ENCODE results near the gene CEP41. TPM values are rescaled to one million over a fixed set of nuclear protein-coding genes. Genes with fewer than 3 reads are reported as not detected.

The CEP41 gene
- total and polyA plus RNA-seq, 2 donors from 2014 or later, result 8.1 to 12.7 TPM

- FAIRE-seq, result no peak
- H3K4me1 ChIP-seq (ENCODE audit: control insufficient read depth in 2 of 3, insufficient read depth in 2 of 3, low read depth in 1 of 3, low read length in 3 of 3), result peaks cover 9 to 21% (median 9%) of the 10 kb centered on the region in 3 donors
- H3K4me3 ChIP-seq (ENCODE audit: low read length in 3 of 3), result no peak overlapping the region
- H3K27ac ChIP-seq (ENCODE audit: low read depth in 2 of 2, low read length in 2 of 2), result peak overlapping the region; percentile 81 to 84
- no peak overlapping the region for H3K9ac ChIP-seq (ENCODE audit: low read length in 3 of 3)
- intact Hi-C loops (cut with DNase I), result no loop called here
- no peaks in the 10 kb centered on the region for H3K27me3 ChIP-seq (ENCODE audit: control insufficient read depth, insufficient read depth, low read length)
- TF ChIP-seq, protein P1, sequence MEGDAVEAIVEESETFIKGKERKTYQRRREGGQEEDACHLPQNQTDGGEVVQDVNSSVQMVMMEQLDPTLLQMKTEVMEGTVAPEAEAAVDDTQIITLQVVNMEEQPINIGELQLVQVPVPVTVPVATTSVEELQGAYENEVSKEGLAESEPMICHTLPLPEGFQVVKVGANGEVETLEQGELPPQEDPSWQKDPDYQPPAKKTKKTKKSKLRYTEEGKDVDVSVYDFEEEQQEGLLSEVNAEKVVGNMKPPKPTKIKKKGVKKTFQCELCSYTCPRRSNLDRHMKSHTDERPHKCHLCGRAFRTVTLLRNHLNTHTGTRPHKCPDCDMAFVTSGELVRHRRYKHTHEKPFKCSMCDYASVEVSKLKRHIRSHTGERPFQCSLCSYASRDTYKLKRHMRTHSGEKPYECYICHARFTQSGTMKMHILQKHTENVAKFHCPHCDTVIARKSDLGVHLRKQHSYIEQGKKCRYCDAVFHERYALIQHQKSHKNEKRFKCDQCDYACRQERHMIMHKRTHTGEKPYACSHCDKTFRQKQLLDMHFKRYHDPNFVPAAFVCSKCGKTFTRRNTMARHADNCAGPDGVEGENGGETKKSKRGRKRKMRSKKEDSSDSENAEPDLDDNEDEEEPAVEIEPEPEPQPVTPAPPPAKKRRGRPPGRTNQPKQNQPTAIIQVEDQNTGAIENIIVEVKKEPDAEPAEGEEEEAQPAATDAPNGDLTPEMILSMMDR (IDR thresholded peaks at IDR 0.05; ENCODE audit: borderline replicate concordance, extremely low read depth, insufficient read depth), result no peak
- H3K36me3 ChIP-seq (ENCODE audit: control insufficient read depth in 2 of 3, insufficient read depth in 3 of 3, low read length in 3 of 3), result no peaks in the 10 kb centered on the region
- DNase-seq, result no peak
- peaks cover 0 to 2% (median 0%) of the 10 kb centered on the region in 3 donors for H3K9me3 ChIP-seq (ENCODE audit: control insufficient read depth in 2 of 3, insufficient read depth in 1 of 3, low read length in 3 of 3)
These were observed 75.7 kb downstream of the CEP41 start for GRCh38 chr7:130365088-130365487.

- TF ChIP-seq, protein P1 (IDR thresholded peaks at IDR 0.05; ENCODE audit: borderline replicate concordance, extremely low read depth, insufficient read depth), result no peak
- FAIRE-seq, result no peak
- peaks cover 4 to 17% (median 9%) of the 10 kb centered on the region in 3 donors for H3K4me1 ChIP-seq (ENCODE audit: control insufficient read depth in 2 of 3, insufficient read depth in 2 of 3, low read depth in 1 of 3, low read length in 3 of 3)
- DNase-seq, result peak in 1 of 5 donors; percentile 52
- H3K9me3 ChIP-seq (ENCODE audit: control insufficient read depth in 2 of 3, insufficient read depth in 1 of 3, low read length in 3 of 3), result peaks cover 0 to 5% (median 2%) of the 10 kb centered on the region in 3 donors
- no peaks in the 10 kb centered on the region for H3K27me3 ChIP-seq (ENCODE audit: control insufficient read depth, insufficient read depth, low read length)
- H3K9ac ChIP-seq (ENCODE audit: low read length in 3 of 3), result no peak overlapping the region
- no peak overlapping the region for H3K4me3 ChIP-seq (ENCODE audit: low read length in 3 of 3)
- intact Hi-C loops (cut with DNase I), result no loop called here
- no peaks in the 10 kb centered on the region for H3K36me3 ChIP-seq (ENCODE audit: control insufficient read depth in 2 of 3, insufficient read depth in 3 of 3, low read length in 3 of 3)
- H3K27ac ChIP-seq (ENCODE audit: low read depth in 2 of 2, low read length in 2 of 2), result peak overlapping the region; percentile 81 to 84
These were observed 76.4 kb downstream of the CEP41 start for GRCh38 chr7:130364451-130364850.

DNA sequence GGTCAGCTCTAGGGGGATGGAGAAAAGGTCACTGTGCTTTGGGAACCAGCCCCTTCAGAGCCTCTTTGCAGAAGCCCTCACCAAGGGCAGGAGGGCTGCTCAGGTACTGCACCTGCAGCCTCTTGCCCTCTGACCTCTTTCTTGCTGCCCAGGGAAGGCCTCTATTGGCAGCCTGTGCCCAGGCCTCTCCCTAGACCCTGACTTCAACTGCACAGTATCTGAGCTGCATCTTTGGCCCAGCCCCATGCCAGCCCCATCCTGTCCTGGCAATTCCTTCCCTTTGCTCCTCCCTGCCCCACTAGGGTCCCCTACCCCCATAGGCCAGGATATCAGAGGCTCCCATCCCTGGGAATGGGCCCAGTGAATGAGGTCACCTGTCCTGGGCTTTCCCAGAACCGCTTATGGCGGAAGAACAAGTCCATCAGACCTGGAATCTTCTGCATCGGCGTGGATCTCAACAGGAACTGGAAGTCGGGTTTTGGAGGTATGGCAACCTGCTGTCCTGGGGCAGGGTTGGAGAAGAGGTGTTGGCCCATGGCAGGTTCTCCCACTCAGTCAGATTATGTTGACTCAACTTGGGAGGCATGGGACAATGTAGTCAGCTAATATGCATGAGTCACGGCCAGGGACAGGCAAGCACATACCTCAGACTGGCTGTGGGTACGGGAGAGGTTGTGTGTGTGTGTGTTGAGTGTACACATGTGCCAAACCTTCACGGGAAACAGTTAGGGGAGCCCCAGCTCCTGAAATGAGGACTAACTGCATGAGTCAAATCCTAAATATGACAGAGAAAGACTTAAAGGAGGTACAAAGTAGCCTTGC is 77.6 kb downstream of the CEP41 start:
- DNase-seq, result no peak
- intact Hi-C loops (cut with DNase I), result no loop called here
- TF ChIP-seq, protein P1 (IDR thresholded peaks at IDR 0.05; ENCODE audit: borderline replicate concordance, extremely low read depth, insufficient read depth), result no peak
- H3K4me3 ChIP-seq (ENCODE audit: low read length in 3 of 3), result no peak overlapping the region
- H3K27ac ChIP-seq (ENCODE audit: low read depth in 2 of 2, low read length in 2 of 2), result peak overlapping the region; percentile 11 to 43
- no peaks in the 10 kb centered on the region for H3K27me3 ChIP-seq (ENCODE audit: control insufficient read depth, insufficient read depth, low read length)
- no peak for FAIRE-seq
- peak overlapping the region in 1 of 3 donors; percentile 32 for H3K9ac ChIP-seq (ENCODE audit: low read length in 3 of 3)
- H3K4me1 ChIP-seq (ENCODE audit: control insufficient read depth in 2 of 3, insufficient read depth in 2 of 3, low read depth in 1 of 3, low read length in 3 of 3), result peaks cover 2 to 9% (median 9%) of the 10 kb centered on the region in 3 donors
- H3K9me3 ChIP-seq (ENCODE audit: control insufficient read depth in 2 of 3, insufficient read depth in 1 of 3, low read length in 3 of 3), result peaks cover 0 to 10% (median 2%) of the 10 kb centered on the region in 3 donors
- H3K36me3 ChIP-seq (ENCODE audit: control insufficient read depth in 2 of 3, insufficient read depth in 3 of 3, low read length in 3 of 3), result no peaks in the 10 kb centered on the region

All from kidney (tissue), 14 donors.